Skeletal muscle satellite cell (primary cell): ENCODE data around the gene TNFRSF9.
"Not testable (repeated sequence)": the region's sequence is repeated elsewhere in the genome, so short reads cannot be mapped to it uniquely, and the experiment has no call there.

Experiments used
- H3K27me3 ChIP-seq: 2 replicates; pipeline ENCODE4 v1.7.0; 2013; ENCODE audit warnings: low read length; ENCODE audit not compliant: control insufficient read depth, insufficient read depth
- H3K36me3 ChIP-seq: 2 replicates; pipeline ENCODE4 v1.7.0; 2013; ENCODE audit warnings: mild to moderate bottlenecking, control low read depth, low read length; ENCODE audit not compliant: insufficient read depth
- H3K4me1 ChIP-seq: 2 replicates; pipeline ENCODE4 v1.7.0; 2013; ENCODE audit warnings: low read length; ENCODE audit not compliant: control insufficient read depth, insufficient read depth
- H3K4me2 ChIP-seq: 2 replicates; pipeline ENCODE4 v1.7.0; 2013; ENCODE audit warnings: mild to moderate bottlenecking, low read length
- H3K4me3 ChIP-seq: 2 replicates; pipeline ENCODE4 v1.7.0; 2013; ENCODE audit warnings: low read length
- H3K9ac ChIP-seq: 2 replicates; pipeline ENCODE4 v1.7.0; 2013; ENCODE audit warnings: mild to moderate bottlenecking, low read depth, low read length, moderate library complexity
- H3K9me3 ChIP-seq: replicated peaks from 2 replicates; pipeline ENCODE4 v1.7.0; 2013; ENCODE audit warnings: mild to moderate bottlenecking, control low read depth, low read length

Gene TNFRSF9

DNA sequence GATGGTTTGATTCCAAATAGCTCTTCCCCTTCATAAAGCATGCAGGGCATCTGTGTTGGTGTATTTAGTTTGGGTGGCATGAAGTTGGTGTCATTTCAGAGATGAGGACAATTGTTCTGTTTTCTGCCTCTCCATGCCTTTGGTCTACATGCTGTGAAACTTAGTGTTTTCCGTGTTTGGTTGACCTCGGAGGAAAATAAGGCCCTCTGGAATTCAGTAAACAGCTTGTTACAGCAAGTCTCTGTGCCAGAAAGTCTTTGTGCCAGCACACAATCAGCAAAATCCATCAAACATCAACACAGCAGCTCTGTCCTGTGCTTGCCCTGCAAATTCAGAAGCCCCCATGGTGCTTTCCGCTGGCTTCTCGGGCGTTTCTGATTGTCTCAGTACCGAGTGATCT is 30.4 kb upstream of the TNFRSF9 start:
- Histone ChIP-seq H3K27me3 (no peaks in the 10 kb centered on the region), H3K4me1 (no peaks in the 10 kb centered on the region), H3K4me3 (no peak overlapping the region), H3K9me3 (no peaks in the 10 kb centered on the region), H3K4me2 (no peak overlapping the region), H3K36me3 (peaks cover 52% of the 10 kb centered on the region), H3K9ac (no peak overlapping the region)

GRCh38 chr1:7970246-7970645 is 29.6 kb upstream of the TNFRSF9 start:
- Histone ChIP-seq H3K36me3 (peaks cover 59% of the 10 kb centered on the region), H3K4me3 (no peak overlapping the region), H3K9ac (no peak overlapping the region), H3K4me2 (no peak overlapping the region), H3K9me3 (no peaks in the 10 kb centered on the region), H3K4me1 (no peaks in the 10 kb centered on the region), H3K27me3 (no peaks in the 10 kb centered on the region)

- Histone ChIP-seq H3K9ac (no peak overlapping the region), H3K4me2 (no peak overlapping the region), H3K36me3 (peaks cover 74% of the 10 kb centered on the region), H3K4me3 (no peak overlapping the region), H3K9me3 (no peaks in the 10 kb centered on the region), H3K27me3 (no peaks in the 10 kb centered on the region), H3K4me1 (peaks cover 5% of the 10 kb centered on the region)
These were observed 27.0 kb upstream of the TNFRSF9 start for GRCh38 chr1:7967651-7968050.

DNA sequence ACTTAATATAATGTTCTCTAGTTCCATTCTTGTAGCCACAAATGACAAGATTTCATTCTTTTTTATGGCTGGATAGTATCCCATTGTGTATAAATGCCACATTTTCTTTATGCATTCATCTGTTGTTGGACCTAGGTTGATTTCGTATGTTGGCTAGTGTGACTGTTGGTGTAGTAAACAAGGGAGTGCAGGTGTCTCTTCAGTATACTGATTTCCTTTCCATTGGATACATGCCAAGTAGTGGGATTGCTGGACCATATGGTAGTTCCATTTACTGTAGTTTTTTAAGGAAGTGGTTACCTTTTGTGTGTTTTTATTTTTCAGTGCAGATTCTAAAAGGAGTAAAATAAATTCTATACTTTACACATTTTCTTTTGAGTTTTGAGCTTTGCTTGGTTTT is 26.6 kb upstream of the TNFRSF9 start:
- H3K4me1 ChIP-seq, result peaks cover 9% of the 10 kb centered on the region
- H3K36me3 ChIP-seq, result peaks cover 70% of the 10 kb centered on the region
- H3K9ac ChIP-seq, result no peak overlapping the region
- H3K4me2 ChIP-seq, result no peak overlapping the region
- no peaks in the 10 kb centered on the region for H3K27me3 ChIP-seq
- H3K9me3 ChIP-seq, result no peaks in the 10 kb centered on the region
- no peak overlapping the region for H3K4me3 ChIP-seq

DNA sequence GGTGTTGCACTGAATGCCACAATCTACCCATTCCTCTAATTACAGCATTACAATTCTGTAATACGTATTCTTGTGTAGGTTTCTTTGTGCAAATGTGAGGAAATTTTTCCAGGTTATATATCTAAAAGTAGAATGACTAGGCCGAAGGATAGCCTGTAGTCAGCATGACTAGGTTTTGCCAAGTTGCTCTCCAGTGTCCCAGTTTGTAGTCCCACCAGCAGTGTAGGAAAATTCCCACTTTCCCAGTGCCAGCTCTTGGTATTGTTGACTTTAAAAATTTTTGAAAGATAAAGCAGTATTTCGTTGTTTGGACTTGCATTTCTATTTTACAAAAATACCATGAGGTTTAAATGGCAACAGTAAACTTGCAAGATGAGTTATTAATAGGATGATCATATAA is 23.8 kb upstream of the TNFRSF9 start:
- Histone ChIP-seq H3K27me3 (no peaks in the 10 kb centered on the region), H3K9me3 (no peaks in the 10 kb centered on the region), H3K4me2 (no peak overlapping the region), H3K4me1 (peaks cover 9% of the 10 kb centered on the region), H3K4me3 (no peak overlapping the region), H3K36me3 (peaks cover 47% of the 10 kb centered on the region), H3K9ac (no peak overlapping the region)

DNA sequence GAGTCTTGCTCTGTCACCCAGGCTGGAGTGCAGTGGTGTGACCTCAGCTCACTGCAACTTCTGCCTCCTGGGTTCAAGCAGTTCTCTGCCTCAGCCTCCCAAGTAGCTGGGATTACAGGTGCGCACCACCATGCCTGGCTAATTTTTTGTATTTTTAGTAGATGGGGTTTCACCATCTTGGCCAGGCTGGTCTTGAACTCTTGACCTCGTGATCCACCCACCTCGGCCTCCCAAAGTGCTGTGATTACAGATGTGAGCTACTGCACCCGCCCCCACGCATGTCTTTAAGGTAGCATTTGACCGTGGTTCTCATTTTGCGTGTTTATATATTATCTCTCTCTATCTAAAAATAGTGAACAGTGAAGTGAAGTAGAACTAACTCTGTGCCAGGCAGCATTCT is 23.2 kb upstream of the TNFRSF9 start:
- not testable (repeated sequence) for H3K9ac ChIP-seq, H3K27me3 ChIP-seq, H3K4me1 ChIP-seq, H3K9me3 ChIP-seq, H3K4me2 ChIP-seq, H3K4me3 ChIP-seq
- peaks cover 41% of the 10 kb centered on the region for H3K36me3 ChIP-seq

GRCh38 chr1:7963378-7963730 is 22.7 kb upstream of the TNFRSF9 start:
- not testable (repeated sequence) for H3K4me1 ChIP-seq

DNA sequence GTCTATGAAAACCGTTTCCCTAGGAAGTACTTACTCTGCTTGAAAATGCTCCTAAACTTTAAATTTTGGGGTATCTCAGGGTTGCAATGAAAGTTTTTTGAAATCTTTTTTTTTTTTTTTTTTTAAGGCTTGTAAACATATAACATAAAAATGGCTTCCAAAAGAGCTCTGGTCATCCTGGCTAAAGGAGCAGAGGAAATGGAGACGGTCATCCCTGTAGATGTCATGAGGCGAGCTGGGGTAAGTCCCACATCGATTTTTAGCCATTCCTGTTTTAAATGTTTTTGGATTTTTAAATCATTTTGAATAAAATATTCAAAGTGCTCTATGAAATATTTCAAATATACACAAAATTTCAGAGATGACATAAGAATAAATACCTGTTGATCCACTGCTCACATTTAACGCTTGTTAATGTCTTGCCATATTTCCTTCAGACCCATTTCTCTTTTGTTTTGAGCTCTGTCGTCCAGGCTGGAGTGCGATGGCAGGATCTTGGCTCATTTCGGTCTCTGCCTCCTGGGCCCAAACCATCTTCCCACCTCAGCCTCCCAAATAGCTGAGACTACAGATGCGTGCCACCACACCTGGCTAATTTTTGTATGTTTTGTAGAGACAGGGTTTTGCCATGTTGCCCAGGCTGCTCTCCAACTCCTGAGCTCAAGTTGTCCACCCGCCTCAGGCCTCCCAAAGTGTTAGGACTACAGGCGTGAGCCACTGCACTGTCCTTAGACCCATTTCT is 22.2 kb upstream of the TNFRSF9 start:
- peak overlapping the region; percentile 95 for H3K9ac ChIP-seq
- peak overlapping the region; percentile 90 for H3K4me3 ChIP-seq
- no peaks in the 10 kb centered on the region for H3K27me3 ChIP-seq
- H3K9me3 ChIP-seq, result no peaks in the 10 kb centered on the region
- H3K4me2 ChIP-seq, result peak overlapping the region; percentile 83
- H3K4me1 ChIP-seq, result peaks cover 9% of the 10 kb centered on the region
- H3K36me3 ChIP-seq, result peaks cover 40% of the 10 kb centered on the region

More at GRCh38 chr1:7963378-7963730, 22.7 kb upstream of the TNFRSF9 start:
- H3K36me3 ChIP-seq, result peaks cover 40% of the 10 kb centered on the region
- not testable (repeated sequence) for H3K4me3 ChIP-seq, H3K9me3 ChIP-seq, H3K4me2 ChIP-seq, H3K27me3 ChIP-seq, H3K9ac ChIP-seq

- peaks cover 38% of the 10 kb centered on the region for H3K36me3 ChIP-seq
- H3K4me3 ChIP-seq, result peak overlapping the region; percentile 90
- H3K9ac ChIP-seq, result peak overlapping the region; percentile 95
- peak overlapping the region; percentile 83 for H3K4me2 ChIP-seq
- no peaks in the 10 kb centered on the region for H3K9me3 ChIP-seq
- H3K4me1 ChIP-seq, result peaks cover 9% of the 10 kb centered on the region
- H3K27me3 ChIP-seq, result no peaks in the 10 kb centered on the region
These were observed 21.3 kb upstream of the TNFRSF9 start for GRCh38 chr1:7962014-7962335.

- Histone ChIP-seq H3K9ac (peak within 1 kb of the TSS; percentile 95), H3K4me3 (peak within 1 kb of the TSS; percentile 90), H3K4me2 (peak within 1 kb of the TSS; percentile 83), H3K4me1 (peaks cover 9% of the 10 kb centered on the region), H3K27me3 (no peaks in the 10 kb centered on the region), H3K36me3 (peaks cover 33% of the 10 kb centered on the region), H3K9me3 (no peaks in the 10 kb centered on the region)
These were observed 20.8 kb upstream of the TNFRSF9 start, which contains the start of gene PARK7 for GRCh38 chr1:7961216-7962013. TSS of gene PARK7 (plus strand) at chr1:7961711. CDS start at chr1:7962786, 1,075 bp downstream.

DNA sequence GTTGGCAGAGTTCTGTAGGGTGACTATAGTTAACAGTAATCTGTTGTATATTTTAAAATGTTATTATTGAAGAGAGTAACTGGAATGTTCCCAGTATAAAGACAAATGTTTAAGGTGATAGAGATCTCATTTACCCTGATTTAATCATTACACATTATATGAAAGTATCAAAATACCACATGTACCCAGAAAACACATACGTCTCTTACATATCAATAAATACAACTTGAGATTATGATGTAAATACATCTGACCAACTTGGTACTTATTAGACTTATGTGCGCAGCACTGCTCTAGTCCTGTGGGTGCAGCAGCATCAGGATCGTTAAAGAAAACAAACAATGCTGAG is 20.2 kb upstream of the TNFRSF9 start:
- Histone ChIP-seq H3K4me3 (peak overlapping the region; percentile 89), H3K4me1 (peaks cover 9% of the 10 kb centered on the region), H3K9ac (peak overlapping the region; percentile 95), H3K27me3 (no peaks in the 10 kb centered on the region), H3K9me3 (no peaks in the 10 kb centered on the region), H3K36me3 (peaks cover 27% of the 10 kb centered on the region), H3K4me2 (peak overlapping the region; percentile 80)

DNA sequence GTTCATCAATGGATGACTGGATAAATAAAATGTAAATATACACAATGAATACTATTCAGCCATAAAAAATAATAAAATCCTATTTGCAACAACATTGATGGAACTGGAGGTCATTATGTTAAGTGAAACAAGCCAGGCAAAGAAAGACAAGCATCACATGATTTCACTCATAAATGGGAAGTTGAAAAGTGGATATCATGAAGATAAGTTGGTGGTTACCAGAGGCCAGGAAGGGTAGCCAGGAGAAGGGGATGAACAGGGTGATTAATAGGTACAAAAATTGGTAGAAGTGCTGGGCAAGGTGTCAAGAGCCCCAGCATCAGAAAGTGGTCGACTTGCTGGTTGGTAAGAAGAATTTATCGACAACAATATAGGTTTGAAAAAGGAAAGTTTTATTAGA is 19.5 kb upstream of the TNFRSF9 start:
- Histone ChIP-seq H3K4me1 (peaks cover 9% of the 10 kb centered on the region), H3K4me3 (peak overlapping the region; percentile 89), H3K4me2 (peak overlapping the region; percentile 80), H3K9ac (no peak overlapping the region), H3K9me3 (no peaks in the 10 kb centered on the region), H3K27me3 (no peaks in the 10 kb centered on the region), H3K36me3 (peaks cover 21% of the 10 kb centered on the region)
